IMR-90 (cell line): ENCODE measurements around the gene PCK2.

Experiments used
- BHLHE40 ChIP-seq: fragments of 150-350 bp; IDR thresholded peaks from 2 replicates; pipeline ENCODE4 v1.6.1; 2016; ENCODE audit warnings: mild to moderate bottlenecking, low read depth, low read length
- CHD1 ChIP-seq: IDR thresholded peaks from 2 replicates; pipeline ENCODE4 v1.6.1; 2012; ENCODE audit warnings: low read depth, low read length, improper control_type of control experiment
- CTCF ChIP-seq: conservative IDR thresholded peaks from 2 replicates; pipeline ENCODE4 v1.5.1; 2012; ENCODE audit warnings: mild to moderate bottlenecking, low read depth, low read length, improper control_type of control experiment
- MAFK ChIP-seq: IDR thresholded peaks from 2 replicates; pipeline ENCODE4 v1.6.1; 2012; ENCODE audit warnings: low read depth, low read length, improper control_type of control experiment
- MAZ ChIP-seq: IDR thresholded peaks from 2 replicates; pipeline ENCODE4 v1.6.1; 2012; ENCODE audit warnings: low read depth, mild to moderate bottlenecking, low read length, improper control_type of control experiment, moderate library complexity, borderline replicate concordance
- POLR2A ChIP-seq: IDR thresholded peaks from 2 replicates; pipeline ENCODE4 v1.6.1; 2012; ENCODE audit warnings: mild to moderate bottlenecking, low read depth, low read length
- RAD21 ChIP-seq: IDR thresholded peaks from 2 replicates; pipeline ENCODE4 v1.6.1; 2012; ENCODE audit warnings: low read length, improper control_type of control experiment
- RCOR1 ChIP-seq: IDR thresholded peaks from 2 replicates; pipeline ENCODE4 v1.6.1; 2012; ENCODE audit warnings: mild to moderate bottlenecking, low read length, improper control_type of control experiment; ENCODE audit not compliant: insufficient replicate concordance

GRCh38 chr14:24116128-24116814 is 22.2 kb downstream of the PCK2 start:
- no peak for TF ChIP-seq CTCF
- TF ChIP-seq MAFK = no peak
- TF ChIP-seq CHD1 = no peak
- no peak for TF ChIP-seq POLR2A
- TF ChIP-seq RCOR1 = no peak
- TF ChIP-seq MAZ = no peak
- TF ChIP-seq BHLHE40 = no peak
- no peak for TF ChIP-seq RAD21
